ENCODE data around the gene PIK3C3.
"Not testable (repeated sequence)": the region's sequence is repeated elsewhere in the genome, so short reads cannot be mapped to it uniquely, and the experiment has no call there.

Gene PIK3C3

GRCh38 chr18:41966943-41967342, 11.9 kb downstream of the PIK3C3 start:
- no peak for DNase-seq

GRCh38 chr18:41967680-41968079, 12.6 kb downstream of the PIK3C3 start:
- DNase-seq, result no peak

- no peak for DNase-seq
These were observed 14.8 kb downstream of the PIK3C3 start for GRCh38 chr18:41969881-41970280.

- no peak for DNase-seq
These were observed 17.3 kb downstream of the PIK3C3 start for GRCh38 chr18:41972067-41972925.

- DNase-seq, result no peak
These were observed 18.9 kb downstream of the PIK3C3 start for GRCh38 chr18:41973983-41974382.

GRCh38 chr18:41974796-41975201, 19.8 kb downstream of the PIK3C3 start:
- DNase-seq, result no peak

- DNase-seq, result no peak
These were observed 20.2 kb downstream of the PIK3C3 start for GRCh38 chr18:41975284-41975683.

- no peak for DNase-seq
These were observed 22.2 kb downstream of the PIK3C3 start for GRCh38 chr18:41977233-41977632.

GRCh38 chr18:41982942-41983660, 28.1 kb downstream of the PIK3C3 start:
- no peak for DNase-seq

GRCh38 chr18:41985914-41986313, 30.9 kb downstream of the PIK3C3 start:
- DNase-seq, result no peak

GRCh38 chr18:41989508-41989907, 34.5 kb downstream of the PIK3C3 start:
- no peak for DNase-seq

GRCh38 chr18:41992066-41992465, 37.0 kb downstream of the PIK3C3 start:
- DNase-seq, result no peak

GRCh38 chr18:41992703-41993102, 37.7 kb downstream of the PIK3C3 start:
- DNase-seq, result no peak

- no peak for DNase-seq
These were observed 38.1 kb downstream of the PIK3C3 start for GRCh38 chr18:41993151-41993550.

- no peak for DNase-seq
These were observed 41.0 kb downstream of the PIK3C3 start for GRCh38 chr18:41996020-41996419.

- no peak for DNase-seq
These were observed 44.7 kb downstream of the PIK3C3 start for GRCh38 chr18:41999751-42000150.

- DNase-seq, result no peak
These were observed 46.8 kb downstream of the PIK3C3 start for GRCh38 chr18:42001801-42002200.

- DNase-seq, result no peak
These were observed 49.6 kb downstream of the PIK3C3 start for GRCh38 chr18:42004653-42005052.

- no peak for DNase-seq
These were observed 50.7 kb downstream of the PIK3C3 start for GRCh38 chr18:42005782-42006181.

GRCh38 chr18:42009457-42009856, 54.4 kb downstream of the PIK3C3 start:
- DNase-seq, result not testable (repeated sequence)

GRCh38 chr18:42011053-42011452, 56.0 kb downstream of the PIK3C3 start:
- DNase-seq, result no peak

GRCh38 chr18:42018831-42019230, 63.8 kb downstream of the PIK3C3 start:
- no peak for DNase-seq

- no peak for DNase-seq
These were observed 69.1 kb downstream of the PIK3C3 start for GRCh38 chr18:42024131-42024530.

- no peak for DNase-seq
These were observed 70.5 kb downstream of the PIK3C3 start for GRCh38 chr18:42025491-42025890.
